NCI-H1417 treated with DMSO at 0.1 percent for 48 hours (cell line): ENCODE measurements around the gene OR6J1.
"Not testable (repeated sequence)": the region's sequence is repeated elsewhere in the genome, so short reads cannot be mapped to it uniquely, and the experiment has no call there.

Experiments
- DNase-seq: peaks from one replicate; lab custom pipeline; 2025; lab: John Stamatoyannopoulos, UW

Gene OR6J1

DNA sequence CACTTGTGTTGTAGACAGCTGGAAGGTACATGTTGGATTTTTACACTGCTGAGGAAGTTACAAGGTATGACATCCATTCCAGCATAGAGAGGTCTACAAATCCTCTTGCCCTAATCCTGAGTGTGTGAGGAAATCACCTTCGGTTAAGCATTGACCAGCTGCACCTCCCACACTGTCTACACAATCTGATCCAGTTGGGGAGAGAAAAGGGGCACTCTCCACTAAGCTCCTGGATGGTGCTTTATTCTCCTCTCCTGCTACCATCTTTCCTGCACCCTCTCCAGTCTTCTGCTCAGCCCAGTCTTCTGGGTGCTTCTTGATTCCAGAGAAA is at the start of gene OR6J1:
Gene OR6J1, minus strand, starts transcription at position 48 of the 331 bp plus-strand sequence. CDS start 9,541 bp downstream, outside the sequence.
- DNase-seq: no peak

- DNase-seq: no peak
Measured at GRCh38 chr14:22692194-22692593, 48.0 kb upstream of the OR6J1 start.

GRCh38 chr14:22691171-22691570 is 47.0 kb upstream of the OR6J1 start:
- DNase-seq: no peak

GRCh38 chr14:22689199-22689598 is 45.0 kb upstream of the OR6J1 start:
- DNase-seq: no peak

DNA sequence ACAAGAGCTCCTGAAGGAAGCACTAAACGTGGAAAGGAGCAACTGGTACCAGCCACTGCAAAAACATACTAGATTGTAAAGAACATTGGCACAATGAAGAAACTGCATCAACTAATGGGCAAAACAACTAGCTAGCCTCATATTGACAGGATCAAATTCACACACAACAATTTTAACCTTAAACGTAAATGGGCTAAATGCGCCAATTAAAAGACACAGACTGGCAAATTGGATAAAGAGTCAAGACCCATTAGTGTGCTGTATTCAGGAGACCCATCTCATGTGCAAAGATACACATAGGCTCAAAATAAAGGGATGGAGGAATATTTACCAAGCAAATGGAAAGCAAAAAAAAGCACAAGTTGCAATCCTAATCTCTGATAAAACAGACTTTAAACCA is 43.8 kb upstream of the OR6J1 start:
- DNase-seq: not testable (repeated sequence)

- DNase-seq: not testable (repeated sequence)
Measured at GRCh38 chr14:22686176-22686611, 42.0 kb upstream of the OR6J1 start.

DNA sequence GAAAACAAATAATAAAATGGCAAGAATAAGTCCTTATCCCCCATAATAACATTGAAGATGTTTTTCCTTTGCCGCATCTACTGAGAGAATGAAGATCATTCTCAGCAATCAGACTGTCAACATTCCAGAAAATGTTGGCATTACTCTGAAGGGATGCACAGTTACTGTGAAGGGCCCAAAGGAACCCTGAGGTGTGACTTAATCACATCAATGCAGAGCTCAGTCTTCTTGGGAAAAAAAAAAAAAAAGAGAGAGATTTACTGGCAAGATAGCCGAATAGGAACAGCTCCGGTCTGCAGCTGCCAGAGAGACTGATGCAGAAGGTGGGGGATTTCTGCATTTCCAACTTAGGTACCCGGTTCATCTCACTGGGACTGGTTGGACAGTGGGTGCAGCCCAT is 41.3 kb upstream of the OR6J1 start:
- DNase-seq: no peak

DNA sequence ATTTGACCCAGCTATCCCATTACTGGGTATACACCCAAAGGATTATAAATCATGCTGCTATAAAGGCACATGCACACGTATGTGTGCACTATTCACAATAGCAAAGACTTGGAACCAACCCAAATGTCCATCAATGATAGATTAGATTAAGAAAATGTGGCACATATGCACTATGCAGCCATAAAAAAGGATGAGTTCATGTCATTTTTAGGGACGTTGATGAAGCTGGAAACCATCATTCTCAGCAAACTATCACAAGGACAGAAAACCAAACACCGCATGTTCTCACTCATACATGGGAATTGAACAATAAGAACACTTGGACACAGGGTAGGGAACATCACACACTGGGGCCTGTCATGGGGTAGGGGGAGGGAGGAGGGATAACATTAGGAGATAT is 39.3 kb upstream of the OR6J1 start:
- not testable (repeated sequence) for DNase-seq

- no peak for DNase-seq
Measured at GRCh38 chr14:22678221-22678620, 34.1 kb upstream of the OR6J1 start.

DNA sequence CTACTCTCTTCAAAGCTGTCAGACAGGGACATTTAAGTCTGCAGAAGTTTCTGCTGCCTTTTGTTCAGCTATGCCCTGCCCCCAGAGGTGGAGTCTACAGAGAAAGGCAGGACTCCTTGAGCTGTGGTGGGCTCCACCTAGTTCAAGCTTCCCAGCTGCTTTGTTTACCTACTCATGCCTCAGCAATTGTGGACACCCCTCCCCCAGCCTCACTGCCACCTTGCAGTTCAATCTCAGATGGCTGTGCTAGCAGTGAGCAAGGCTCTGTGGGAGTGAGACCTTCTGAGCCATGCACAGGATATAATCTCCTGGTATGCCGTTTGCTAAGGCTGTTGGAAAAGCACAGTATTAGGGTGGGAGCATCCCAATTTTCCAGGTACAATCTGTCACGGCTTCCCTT is 33.4 kb upstream of the OR6J1 start:
- not testable (repeated sequence) for DNase-seq

DNA sequence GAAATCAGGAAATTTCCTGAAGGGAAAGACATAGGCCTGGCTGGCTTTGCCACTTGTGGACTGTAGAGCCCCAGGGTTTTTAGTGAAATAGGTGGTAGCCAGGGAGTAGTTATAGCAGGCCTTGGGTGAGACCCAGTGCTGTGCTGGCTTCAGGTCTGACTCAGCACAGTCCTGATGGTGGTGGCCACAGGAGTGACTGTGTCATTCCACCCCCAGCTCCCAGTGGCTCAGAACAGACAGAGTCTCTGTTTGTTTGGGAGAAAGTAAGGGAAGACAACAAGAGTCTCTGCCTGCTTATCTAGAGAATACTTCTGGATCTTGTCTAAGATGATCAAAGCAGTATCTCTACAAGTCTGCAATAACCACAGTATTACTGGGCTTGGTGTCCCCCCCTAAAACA is 27.5 kb upstream of the OR6J1 start:
- DNase-seq: no peak

DNA sequence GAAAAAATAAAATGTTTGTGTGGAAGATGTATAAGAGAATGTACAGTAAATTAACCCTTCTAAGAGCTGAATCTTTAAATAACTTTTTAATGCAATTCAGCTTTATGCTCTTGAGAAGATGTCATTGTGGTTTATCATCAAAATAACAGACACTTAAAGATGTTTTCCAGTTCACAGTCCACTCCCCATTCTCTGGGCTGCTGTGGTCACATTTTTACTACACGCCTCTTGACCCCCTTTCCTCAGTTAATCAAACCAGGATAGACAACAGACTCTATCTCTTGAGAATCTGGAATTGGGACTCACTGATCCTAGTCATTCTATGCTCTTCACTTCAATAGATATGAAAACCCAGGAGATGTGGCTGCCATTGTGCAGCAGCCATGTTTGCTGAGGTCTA is 24.7 kb upstream of the OR6J1 start:
- DNase-seq: no peak

DNA sequence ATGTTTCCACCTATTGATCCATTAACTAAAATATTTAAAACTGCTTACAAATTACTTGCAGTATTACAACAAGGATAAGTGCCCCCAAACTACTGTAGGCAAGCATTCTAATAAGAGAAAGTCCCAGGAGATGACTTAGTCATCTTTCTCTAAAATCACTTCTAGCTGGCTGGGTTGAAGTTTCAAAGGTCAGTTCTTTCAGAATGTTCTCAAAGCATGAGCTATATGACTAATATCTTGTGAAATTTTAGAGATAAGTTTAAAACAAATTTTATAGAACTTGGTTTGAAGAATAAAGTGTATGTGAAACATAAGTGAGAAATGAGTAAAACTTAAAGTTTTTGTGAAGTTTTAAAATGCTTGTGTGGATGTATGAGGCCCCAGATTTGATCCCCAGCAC is 24.3 kb upstream of the OR6J1 start:
- DNase-seq: no peak

DNA sequence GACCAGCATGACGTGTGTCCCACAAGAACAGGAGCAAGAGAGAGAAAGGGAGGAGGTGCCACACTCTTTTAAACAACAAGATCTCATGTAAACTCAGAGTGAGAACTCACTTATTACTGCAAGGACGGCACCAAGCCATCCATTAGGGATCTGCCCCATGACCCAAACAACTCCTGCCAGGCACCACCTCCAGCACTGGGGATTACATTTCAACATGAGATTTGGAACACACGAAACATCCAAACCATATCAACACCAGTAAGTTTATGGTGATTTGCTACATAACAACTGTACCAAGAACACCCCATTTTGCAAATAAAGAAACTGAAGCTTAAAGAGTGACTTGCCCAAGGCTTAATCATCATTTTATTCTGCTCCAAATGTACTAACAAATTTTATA is 23.7 kb upstream of the OR6J1 start:
- no peak for DNase-seq

DNA sequence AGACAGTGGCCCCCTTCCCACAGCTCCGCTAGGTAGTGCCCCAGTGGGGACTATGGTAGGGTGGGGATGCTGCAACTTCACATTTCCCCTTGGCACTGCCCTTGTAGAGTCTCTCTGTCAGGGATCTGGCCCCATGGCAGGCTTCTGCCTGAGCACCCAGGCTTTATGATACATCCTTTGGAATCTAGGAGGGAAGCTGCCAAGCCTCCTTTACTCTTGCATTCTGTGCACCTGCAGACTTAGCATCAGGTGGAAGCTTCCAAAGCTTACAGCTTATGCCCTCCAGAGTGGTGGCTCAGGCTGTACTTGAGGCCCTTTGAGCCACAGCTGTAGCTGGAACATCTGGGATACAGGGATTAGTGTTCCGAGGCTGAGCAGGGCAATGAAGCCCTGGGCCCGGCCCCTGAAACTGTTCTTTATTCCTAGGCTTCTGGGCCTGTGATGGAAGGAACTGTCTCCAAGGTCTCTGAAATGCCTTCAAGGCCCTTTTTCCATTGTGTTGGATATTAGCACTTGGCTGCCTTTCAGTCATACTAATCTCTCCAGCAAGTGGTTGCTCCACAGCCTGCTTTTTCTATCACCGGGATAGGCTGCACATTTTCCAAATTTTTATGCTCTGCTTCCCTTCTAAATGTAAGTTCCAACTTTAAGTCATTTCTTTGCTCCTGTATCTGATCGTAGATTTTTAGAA is 22.2 kb upstream of the OR6J1 start:
- DNase-seq: no peak

DNA sequence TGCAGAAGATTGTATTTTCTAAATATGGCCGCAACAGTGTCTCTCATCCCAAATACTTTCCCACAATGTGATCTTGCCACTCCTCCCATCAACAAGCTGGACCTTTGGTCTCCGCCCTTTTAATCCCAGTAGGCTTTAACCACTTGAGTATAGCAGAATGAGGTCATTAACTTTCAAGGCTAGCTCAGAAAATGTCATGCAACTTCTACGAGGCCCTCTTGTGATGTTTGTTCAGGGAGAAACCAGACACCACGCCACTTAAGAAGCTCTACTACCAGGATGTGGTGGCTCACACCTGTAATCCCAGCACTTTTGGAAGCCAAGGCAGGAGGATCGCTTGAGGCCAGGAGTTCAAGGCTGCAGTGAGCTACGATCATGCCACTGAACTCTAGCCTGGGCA is 20.1 kb upstream of the OR6J1 start:
- DNase-seq: no peak

GRCh38 chr14:22660654-22661053 is 16.5 kb upstream of the OR6J1 start:
- DNase-seq: no peak

- no peak for DNase-seq
Measured at GRCh38 chr14:22658946-22659345, 14.8 kb upstream of the OR6J1 start.

GRCh38 chr14:22657861-22658260 is 13.7 kb upstream of the OR6J1 start:
- no peak for DNase-seq

DNA sequence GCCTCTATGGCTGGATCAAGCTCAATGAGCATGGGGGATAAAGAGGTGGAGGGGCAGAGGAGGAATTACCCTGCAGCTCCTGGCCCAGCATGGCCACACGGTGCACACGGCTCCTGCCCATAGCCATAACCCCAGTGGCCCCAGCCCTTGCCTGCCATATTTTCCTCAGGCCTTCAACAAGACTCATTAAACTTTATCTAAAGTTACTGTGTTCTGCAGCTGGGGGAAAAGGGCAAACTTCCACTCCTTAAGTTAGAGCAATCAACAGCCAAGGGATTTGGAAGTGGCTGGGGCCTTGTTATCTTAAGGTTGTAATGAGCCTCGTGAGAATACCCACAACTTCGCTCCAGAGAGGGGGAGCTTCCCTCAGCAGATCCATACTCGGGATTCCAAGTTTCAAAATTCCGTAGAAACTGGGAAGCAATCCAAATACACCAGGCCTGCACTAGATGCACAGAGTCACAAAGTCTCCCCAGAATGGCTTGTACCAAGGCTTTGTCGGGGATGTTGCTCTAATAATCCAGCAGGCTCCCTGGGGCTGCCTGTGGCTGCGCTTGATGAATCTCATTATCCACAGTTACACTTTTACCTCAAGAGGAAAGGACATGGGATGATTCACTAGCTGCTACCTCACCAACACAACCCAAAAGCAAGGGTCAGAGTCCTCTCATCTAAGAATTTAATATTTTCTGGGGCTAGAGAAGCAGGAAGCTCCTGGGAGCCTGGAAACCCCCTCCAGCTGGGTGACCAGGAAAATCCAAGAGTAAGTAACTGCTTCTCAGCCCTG is 13.0 kb upstream of the OR6J1 start:
- no peak for DNase-seq

DNA sequence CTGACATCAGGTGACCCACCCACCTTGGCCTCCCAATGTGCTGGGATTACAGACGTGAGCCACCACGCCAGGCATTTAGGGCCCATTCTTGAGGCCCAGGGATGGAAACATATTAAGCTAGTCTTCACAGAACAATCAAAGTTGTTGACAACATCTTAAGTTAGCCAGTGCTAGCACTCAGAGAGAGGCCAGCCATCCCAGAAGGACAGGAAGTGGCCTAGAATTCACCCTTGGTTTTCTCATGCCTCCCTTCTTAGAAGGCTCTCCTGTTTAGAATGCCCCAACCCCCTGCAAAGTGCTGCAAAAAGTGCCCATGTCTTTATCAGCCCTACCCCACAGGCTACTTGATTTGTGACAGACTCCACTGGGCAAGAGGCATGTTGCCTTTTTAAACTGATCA is 12.1 kb upstream of the OR6J1 start:
- no peak for DNase-seq

- DNase-seq: no peak
Measured at GRCh38 chr14:22653012-22653621, 9.0 kb upstream of the OR6J1 start.

DNA sequence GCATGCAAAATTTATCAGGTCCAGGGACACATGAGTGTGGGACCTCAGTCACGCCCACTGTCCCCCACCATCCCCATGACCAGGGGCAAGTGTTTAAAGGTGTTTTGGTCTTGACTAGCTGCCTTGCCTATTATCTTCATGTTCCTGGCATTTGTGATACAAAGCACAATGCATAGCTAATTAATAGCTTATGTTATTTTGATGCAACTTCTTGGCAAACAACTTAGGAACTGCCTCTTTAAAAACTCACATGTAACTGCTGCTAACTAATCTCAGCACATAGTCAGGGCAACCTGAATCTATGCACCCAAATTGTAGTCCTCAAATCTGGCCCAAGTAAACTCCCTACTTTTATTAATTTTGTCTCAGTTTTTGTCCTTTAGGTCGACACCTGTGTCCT is 7.4 kb upstream of the OR6J1 start:
- no peak for DNase-seq
